ENCODE results near the gene PLA2G4C. TPM values are rescaled to one million over a fixed set of nuclear protein-coding genes. Genes with fewer than 3 reads are reported as not detected.

Gene PLA2G4C
- total RNA-seq, 1 donor from 2014 or later, result 4.1 TPM

DNA sequence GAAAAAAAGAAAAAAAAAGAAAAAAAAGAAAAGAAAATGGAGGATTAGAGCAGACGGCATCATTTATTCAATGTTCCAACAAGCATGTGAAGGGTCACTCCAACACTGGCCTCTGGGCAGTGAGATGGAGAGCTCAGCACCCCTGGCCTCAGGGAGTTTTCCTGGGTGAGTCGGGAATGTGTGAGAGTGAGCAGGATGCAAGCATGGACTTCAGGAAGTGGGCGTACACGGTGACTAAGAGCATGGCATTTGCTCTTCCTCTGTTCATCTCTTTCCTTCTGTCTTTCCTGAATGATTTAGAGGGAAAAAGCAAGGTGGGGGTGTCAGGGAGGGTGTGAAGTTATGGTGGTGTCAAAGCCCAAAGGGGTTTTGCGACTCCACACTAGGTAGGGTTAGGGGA, 66.1 kb downstream of the PLA2G4C start:
- no peak for DNase-seq (ENCODE audit: low read depth)
- Histone ChIP-seq H3K4me3 (ENCODE audit: insufficient read depth, low read depth, low read length) (no peak overlapping the region), H3K4me2 (ENCODE audit: low read length) (no peak overlapping the region), H3K9ac (ENCODE audit: low read length) (no peak overlapping the region), H3K79me2 (ENCODE audit: insufficient read depth, low read length) (no peaks in the 10 kb centered on the region), H3K36me3 (ENCODE audit: insufficient read depth, low read length) (no peaks in the 10 kb centered on the region), H3K9me3 (ENCODE audit: insufficient read depth, low read depth, low read length) (peaks cover 4% of the 10 kb centered on the region), H3K27ac (ENCODE audit: low read depth, low read length) (no peak overlapping the region), H3K27me3 (ENCODE audit: insufficient read depth, low read length) (no peaks in the 10 kb centered on the region), H3K4me1 (ENCODE audit: insufficient read depth, low read length) (no peaks in the 10 kb centered on the region), H2AFZ (ENCODE audit: low read depth, low read length) (no peak overlapping the region), H4K20me1 (ENCODE audit: insufficient read depth, low read length) (no peaks in the 10 kb centered on the region)
- Mint-ChIP-seq H3K9me3 (ENCODE audit: unreplicated experiment) (peaks cover 14% of the 10 kb centered on the region), H3K27ac (ENCODE audit: unreplicated experiment) (no peak overlapping the region), H3K36me3 (ENCODE audit: low read depth, unreplicated experiment) (peaks cover 4% of the 10 kb centered on the region), H3K27me3 (ENCODE audit: low read depth, unreplicated experiment) (peaks cover 37% of the 10 kb centered on the region), H3K4me3 (ENCODE audit: unreplicated experiment) (no peak overlapping the region), H3K4me1 (ENCODE audit: low read depth, unreplicated experiment) (no peaks in the 10 kb centered on the region)
- FAIRE-seq, result no peak
- TF ChIP-seq EZH2 (IDR thresholded peaks at IDR 0.05; ENCODE audit: insufficient read depth, low read length), result no peak
- TF ChIP-seq, protein P1, sequence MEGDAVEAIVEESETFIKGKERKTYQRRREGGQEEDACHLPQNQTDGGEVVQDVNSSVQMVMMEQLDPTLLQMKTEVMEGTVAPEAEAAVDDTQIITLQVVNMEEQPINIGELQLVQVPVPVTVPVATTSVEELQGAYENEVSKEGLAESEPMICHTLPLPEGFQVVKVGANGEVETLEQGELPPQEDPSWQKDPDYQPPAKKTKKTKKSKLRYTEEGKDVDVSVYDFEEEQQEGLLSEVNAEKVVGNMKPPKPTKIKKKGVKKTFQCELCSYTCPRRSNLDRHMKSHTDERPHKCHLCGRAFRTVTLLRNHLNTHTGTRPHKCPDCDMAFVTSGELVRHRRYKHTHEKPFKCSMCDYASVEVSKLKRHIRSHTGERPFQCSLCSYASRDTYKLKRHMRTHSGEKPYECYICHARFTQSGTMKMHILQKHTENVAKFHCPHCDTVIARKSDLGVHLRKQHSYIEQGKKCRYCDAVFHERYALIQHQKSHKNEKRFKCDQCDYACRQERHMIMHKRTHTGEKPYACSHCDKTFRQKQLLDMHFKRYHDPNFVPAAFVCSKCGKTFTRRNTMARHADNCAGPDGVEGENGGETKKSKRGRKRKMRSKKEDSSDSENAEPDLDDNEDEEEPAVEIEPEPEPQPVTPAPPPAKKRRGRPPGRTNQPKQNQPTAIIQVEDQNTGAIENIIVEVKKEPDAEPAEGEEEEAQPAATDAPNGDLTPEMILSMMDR (IDR thresholded peaks at IDR 0.05; ENCODE audit: insufficient read depth, low read depth, low read length), result no peak

DNA sequence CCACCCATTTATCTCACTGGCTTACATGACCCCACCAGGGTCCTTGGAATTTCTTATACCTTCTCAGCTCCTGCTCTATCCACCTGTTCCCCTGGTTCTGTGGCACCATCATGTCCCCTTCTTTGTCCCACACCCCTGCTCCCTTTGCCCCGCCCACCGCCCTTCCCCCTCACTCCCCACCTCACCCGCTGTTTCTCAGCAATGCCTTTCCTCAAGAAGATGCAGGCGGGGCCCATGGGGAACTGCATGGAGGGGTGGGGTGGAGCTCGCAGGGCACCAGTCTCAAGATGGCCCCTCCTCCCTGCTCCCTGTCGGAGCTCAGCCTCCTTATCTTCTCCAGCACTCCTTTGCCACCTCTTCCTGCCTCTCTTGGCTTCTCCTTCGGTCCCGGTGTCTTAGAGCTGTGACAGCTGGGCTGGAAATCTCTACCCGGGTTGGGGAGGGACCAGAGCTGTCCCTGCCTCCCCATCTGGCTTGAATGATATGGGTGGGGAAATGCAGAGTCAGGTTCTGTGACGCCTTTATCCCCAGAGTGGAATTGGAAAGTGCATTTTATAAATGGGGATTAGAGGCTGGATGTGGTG, 66.8 kb downstream of the PLA2G4C start, which contains the start of gene CABP5:
TSS of gene CABP5 (minus strand) at position 405 of the 584 bp plus-strand sequence. CDS start at position 248, 157 bp downstream.
- Histone ChIP-seq H3K27me3 (ENCODE audit: insufficient read depth, low read length) (no peaks in the 10 kb centered on the region), H3K9ac (ENCODE audit: low read length) (no peak within 1 kb of the TSS), H3K4me1 (ENCODE audit: insufficient read depth, low read length) (no peaks in the 10 kb centered on the region), H3K27ac (ENCODE audit: low read depth, low read length) (no peak within 1 kb of the TSS), H3K4me3 (ENCODE audit: insufficient read depth, low read depth, low read length) (no peak within 1 kb of the TSS), H4K20me1 (ENCODE audit: insufficient read depth, low read length) (no peaks in the 10 kb centered on the region), H2AFZ (ENCODE audit: low read depth, low read length) (no peak within 1 kb of the TSS), H3K4me2 (ENCODE audit: low read length) (no peak within 1 kb of the TSS), H3K36me3 (ENCODE audit: insufficient read depth, low read length) (no peaks in the 10 kb centered on the region), H3K9me3 (ENCODE audit: insufficient read depth, low read depth, low read length) (peaks cover 4% of the 10 kb centered on the region), H3K79me2 (ENCODE audit: insufficient read depth, low read length) (no peaks in the 10 kb centered on the region)
- Mint-ChIP-seq H3K4me1 (ENCODE audit: low read depth, unreplicated experiment) (no peaks in the 10 kb centered on the region), H3K36me3 (ENCODE audit: low read depth, unreplicated experiment) (peaks cover 5% of the 10 kb centered on the region), H3K27ac (ENCODE audit: unreplicated experiment) (no peak within 1 kb of the TSS), H3K27me3 (ENCODE audit: low read depth, unreplicated experiment) (peaks cover 42% of the 10 kb centered on the region), H3K9me3 (ENCODE audit: unreplicated experiment) (peaks cover 14% of the 10 kb centered on the region), H3K4me3 (ENCODE audit: unreplicated experiment) (no peak within 1 kb of the TSS)
- DNase-seq (ENCODE audit: low read depth) (no peak), FAIRE-seq (no peak)
- no peak for TF ChIP-seq EZH2 (IDR thresholded peaks at IDR 0.05; ENCODE audit: insufficient read depth, low read length)
- TF ChIP-seq, protein P1 (IDR thresholded peaks at IDR 0.05; ENCODE audit: insufficient read depth, low read depth, low read length), result no peak

DNA sequence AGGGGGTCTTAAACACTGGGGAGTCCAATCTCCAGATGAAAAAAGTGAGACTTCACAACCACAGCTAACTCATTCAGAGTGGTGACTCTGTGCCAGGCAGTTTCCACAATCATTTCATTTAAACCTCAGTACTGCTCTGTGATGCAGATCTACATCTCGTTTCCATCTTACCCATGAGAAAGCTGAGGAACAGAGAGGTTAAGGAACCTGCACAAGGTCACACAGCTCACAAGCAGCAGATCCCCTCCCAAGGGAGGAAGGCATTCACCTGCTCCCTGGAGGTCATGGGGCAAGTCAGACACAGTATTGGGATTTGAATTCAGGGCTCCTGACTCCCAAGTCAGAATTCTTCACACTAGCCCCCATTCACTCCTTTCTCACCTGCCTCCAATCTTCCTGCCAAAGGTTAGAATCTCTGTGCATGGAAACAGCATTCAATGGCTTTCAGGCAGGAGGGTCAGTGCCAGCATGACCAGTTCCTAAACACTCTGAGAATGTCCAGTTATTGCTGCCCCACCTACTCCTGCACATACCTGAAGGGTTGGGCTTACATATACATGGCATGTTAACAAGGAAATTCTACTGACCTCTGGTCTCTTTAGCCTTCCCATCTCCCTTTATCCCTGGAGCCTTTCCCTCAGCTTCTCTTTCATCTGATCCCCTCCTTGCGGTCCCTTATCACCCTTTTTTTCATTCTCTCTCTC, 68.6 kb downstream of the PLA2G4C start:
- H3K4me2 ChIP-seq (ENCODE audit: low read length), result no peak overlapping the region
- H3K9ac ChIP-seq (ENCODE audit: low read length), result no peak overlapping the region
- Mint-ChIP-seq H3K4me1 (ENCODE audit: low read depth, unreplicated experiment) (no peaks in the 10 kb centered on the region), H3K27me3 (ENCODE audit: low read depth, unreplicated experiment) (peaks cover 35% of the 10 kb centered on the region), H3K4me3 (ENCODE audit: unreplicated experiment) (no peak overlapping the region), H3K36me3 (ENCODE audit: low read depth, unreplicated experiment) (peaks cover 2% of the 10 kb centered on the region), H3K27ac (ENCODE audit: unreplicated experiment) (no peak overlapping the region), H3K9me3 (ENCODE audit: unreplicated experiment) (peaks cover 12% of the 10 kb centered on the region)
- H3K4me3 ChIP-seq (ENCODE audit: insufficient read depth, low read depth, low read length), result no peak overlapping the region
- no peaks in the 10 kb centered on the region for H3K4me1 ChIP-seq (ENCODE audit: insufficient read depth, low read length)
- DNase-seq (ENCODE audit: low read depth) (no peak), FAIRE-seq (no peak)
- H3K9me3 ChIP-seq (ENCODE audit: insufficient read depth, low read depth, low read length), result peaks cover 4% of the 10 kb centered on the region
- no peak for TF ChIP-seq EZH2 (IDR thresholded peaks at IDR 0.05; ENCODE audit: insufficient read depth, low read length)
- TF ChIP-seq, protein P1 (IDR thresholded peaks at IDR 0.05; ENCODE audit: insufficient read depth, low read depth, low read length), result no peak
- no peaks in the 10 kb centered on the region for H3K27me3 ChIP-seq (ENCODE audit: insufficient read depth, low read length)
- H3K27ac ChIP-seq (ENCODE audit: low read depth, low read length), result no peak overlapping the region
- H3K79me2 ChIP-seq (ENCODE audit: insufficient read depth, low read length), result no peaks in the 10 kb centered on the region
- H2AFZ ChIP-seq (ENCODE audit: low read depth, low read length), result no peak overlapping the region
- no peaks in the 10 kb centered on the region for H3K36me3 ChIP-seq (ENCODE audit: insufficient read depth, low read length)
- H4K20me1 ChIP-seq (ENCODE audit: insufficient read depth, low read length), result no peaks in the 10 kb centered on the region

All from astrocyte (in vitro differentiated cells and primary cell).